ENCODE data around the gene KCNK6. TPM values are rescaled to one million over a fixed set of nuclear protein-coding genes. Genes with fewer than 3 reads are reported as not detected.

KCNK6 gene
- total RNA-seq, 1 experiment from 2014 or later = 6.5 TPM

- Histone ChIP-seq H3K23ac (ENCODE audit: insufficient read length, low read depth, low read length) (no peak overlapping the region), H4K5ac (ENCODE audit: insufficient read length, low read depth, low read length) (no peak overlapping the region), H4K91ac (ENCODE audit: insufficient read length, low read depth, low read length) (no peak overlapping the region), H2AK5ac (ENCODE audit: insufficient read length, low read length) (no peak overlapping the region), H3K56ac (ENCODE audit: insufficient read length, low read depth, low read length) (no peak overlapping the region), H2BK15ac (ENCODE audit: low read depth, low read length) (no peak overlapping the region), H2BK5ac (ENCODE audit: insufficient read length, low read length) (no peak overlapping the region), H3K23me2 (ENCODE audit: insufficient read length, low read depth, low read length, poor library complexity, severe bottlenecking) (peaks cover 20% of the 10 kb centered on the region), H4K20me1 (ENCODE audit: control insufficient read depth, insufficient read depth, insufficient read length) (no peaks in the 10 kb centered on the region), H3K18ac (ENCODE audit: insufficient read length, low read depth, low read length) (no peak overlapping the region), H3K9me3 (ENCODE audit: control insufficient read depth, low read depth, low read length) (no peaks in the 10 kb centered on the region), H3K27me3 (ENCODE audit: insufficient read depth, low read length) (peaks cover 9% of the 10 kb centered on the region; the same call in 1 of the 2 replicates), H3K4me2 (ENCODE audit: insufficient read depth, insufficient read length, low read length) (no peak overlapping the region), H2BK20ac (ENCODE audit: low read depth, low read length, poor library complexity, severe bottlenecking) (no peak overlapping the region), H3K4ac (ENCODE audit: low read depth, low read length) (no peak overlapping the region), H3K79me2 (ENCODE audit: insufficient read depth, low read length) (no peaks in the 10 kb centered on the region), H3K14ac (ENCODE audit: insufficient read depth, low read length) (no peak overlapping the region), H3K79me1 (ENCODE audit: insufficient read depth, low read depth, low read length, poor library complexity, severe bottlenecking) (no peaks in the 10 kb centered on the region), H3K4me1 (ENCODE audit: insufficient read depth, low read length) (no peaks in the 10 kb centered on the region; the same call in 1 of the 2 replicates), H2BK12ac (ENCODE audit: insufficient read length, low read depth, low read length) (no peak overlapping the region), H3K9ac (ENCODE audit: extremely low read depth, insufficient read length, low read length) (no peak overlapping the region), H4K8ac (replicated peaks; ENCODE audit: insufficient read length, low read depth, low read length) (no peak overlapping the region), H2BK120ac (ENCODE audit: low read depth, low read length, poor library complexity, severe bottlenecking) (no peak overlapping the region), H3T11ph (ENCODE audit: low read length) (no peak overlapping the region), H3K27ac (ENCODE audit: insufficient read length, low read depth, low read length) (no peak overlapping the region), H2AFZ (ENCODE audit: low read length) (no peak overlapping the region)
- no peak for TF ChIP-seq CTCF (conservative IDR thresholded peaks at IDR 0.05)
- no peak overlapping the region for H3K27ac Mint-ChIP-seq
- no peaks in the 10 kb centered on the region; a peak in 1 of 5 replicates for H3K9me3 Mint-ChIP-seq
- no peak for DNase-seq
- WGBS (ENCODE audit: extremely low coverage, insufficient read length, low lambda C conversion rate) = no CpG with 5 or more reads among the region's 6 CpGs
- H3K4me1 Mint-ChIP-seq = peaks cover 16 to 35% of the 10 kb centered on the region in 2 experiments
- peak overlapping the region in 1 of 2 experiments; percentile 86; a peak in 3 of 5 replicates for H3K4me3 Mint-ChIP-seq
- peaks cover 51% of the 10 kb centered on the region for H3K27me3 Mint-ChIP-seq (ENCODE audit: low read depth)
- H3K36me3 Mint-ChIP-seq (ENCODE audit: insufficient read depth in 1 of 3, low read depth in 3 of 3) = no peaks in the 10 kb centered on the region; a peak in 1 of 7 replicates
These were observed 985 bp upstream of the KCNK6 start for GRCh38 chr19:38318660-38319059.

All from H9 (cell line).